ENCODE measurements around the gene C10orf67.

The C10orf67 gene

GRCh38 chr10:23291551-23292334, 52.9 kb downstream of the C10orf67 start:
- H3K27ac ChIP-seq: no peak overlapping the region
- H3K36me3 ChIP-seq: no peaks in the 10 kb centered on the region
- no peak for TF ChIP-seq CTCF (IDR thresholded peaks at IDR 0.05)
- peaks cover 51% of the 10 kb centered on the region for H3K27me3 ChIP-seq
- no peaks in the 10 kb centered on the region for H3K4me1 ChIP-seq (ENCODE audit: control insufficient read depth in 1 of 2, insufficient read depth in 1 of 2, low read depth in 1 of 2, low read length in 1 of 2)
- H3K4me3 ChIP-seq (ENCODE audit: low read depth in 1 of 2, low read length in 1 of 2): no peak overlapping the region
- no peaks in the 10 kb centered on the region for H3K9me3 ChIP-seq

- no peak overlapping the region for H3K4me3 ChIP-seq (ENCODE audit: low read depth in 1 of 2, low read length in 1 of 2)
- no peaks in the 10 kb centered on the region for H3K4me1 ChIP-seq (ENCODE audit: control insufficient read depth in 1 of 2, insufficient read depth in 1 of 2, low read depth in 1 of 2, low read length in 1 of 2)
- no peak for TF ChIP-seq CTCF (IDR thresholded peaks at IDR 0.05)
- no peak overlapping the region for H3K27ac ChIP-seq
- H3K36me3 ChIP-seq: no peaks in the 10 kb centered on the region
- no peaks in the 10 kb centered on the region for H3K9me3 ChIP-seq
- peaks cover 36% of the 10 kb centered on the region for H3K27me3 ChIP-seq
Measured at GRCh38 chr10:23284674-23285335, 59.8 kb downstream of the C10orf67 start.

- Histone ChIP-seq H3K27me3 (peaks cover 35% of the 10 kb centered on the region), H3K4me1 (ENCODE audit: control insufficient read depth in 1 of 2, insufficient read depth in 1 of 2, low read depth in 1 of 2, low read length in 1 of 2) (no peaks in the 10 kb centered on the region), H3K36me3 (no peaks in the 10 kb centered on the region), H3K27ac (no peak overlapping the region), H3K9me3 (no peaks in the 10 kb centered on the region), H3K4me3 (ENCODE audit: low read depth in 1 of 2, low read length in 1 of 2) (no peak overlapping the region)
- TF ChIP-seq CTCF (IDR thresholded peaks at IDR 0.05): no peak
Measured at GRCh38 chr10:23284155-23284554, 60.4 kb downstream of the C10orf67 start.

GRCh38 chr10:23283680-23284079, 60.9 kb downstream of the C10orf67 start:
- Histone ChIP-seq H3K27ac (no peak overlapping the region), H3K4me3 (ENCODE audit: low read depth in 1 of 2, low read length in 1 of 2) (no peak overlapping the region), H3K9me3 (no peaks in the 10 kb centered on the region), H3K36me3 (no peaks in the 10 kb centered on the region), H3K27me3 (peaks cover 34% of the 10 kb centered on the region), H3K4me1 (ENCODE audit: control insufficient read depth in 1 of 2, insufficient read depth in 1 of 2, low read depth in 1 of 2, low read length in 1 of 2) (no peaks in the 10 kb centered on the region)
- TF ChIP-seq CTCF (IDR thresholded peaks at IDR 0.05): no peak

GRCh38 chr10:23281044-23281433, 63.6 kb downstream of the C10orf67 start:
- H3K4me1 ChIP-seq (ENCODE audit: control insufficient read depth in 1 of 2, insufficient read depth in 1 of 2, low read depth in 1 of 2, low read length in 1 of 2): no peaks in the 10 kb centered on the region
- peaks cover 34% of the 10 kb centered on the region for H3K27me3 ChIP-seq
- H3K27ac ChIP-seq: no peak overlapping the region
- TF ChIP-seq CTCF (IDR thresholded peaks at IDR 0.05): no peak
- no peaks in the 10 kb centered on the region for H3K9me3 ChIP-seq
- no peaks in the 10 kb centered on the region for H3K36me3 ChIP-seq
- no peak overlapping the region for H3K4me3 ChIP-seq (ENCODE audit: low read depth in 1 of 2, low read length in 1 of 2)

Measured in neutrophil (primary cell).